ENCODE data around the gene PXDN.
"Not testable (repeated sequence)": the region's sequence is repeated elsewhere in the genome, so short reads cannot be mapped to it uniquely, and the experiment has no call there.

Gene PXDN

DNA sequence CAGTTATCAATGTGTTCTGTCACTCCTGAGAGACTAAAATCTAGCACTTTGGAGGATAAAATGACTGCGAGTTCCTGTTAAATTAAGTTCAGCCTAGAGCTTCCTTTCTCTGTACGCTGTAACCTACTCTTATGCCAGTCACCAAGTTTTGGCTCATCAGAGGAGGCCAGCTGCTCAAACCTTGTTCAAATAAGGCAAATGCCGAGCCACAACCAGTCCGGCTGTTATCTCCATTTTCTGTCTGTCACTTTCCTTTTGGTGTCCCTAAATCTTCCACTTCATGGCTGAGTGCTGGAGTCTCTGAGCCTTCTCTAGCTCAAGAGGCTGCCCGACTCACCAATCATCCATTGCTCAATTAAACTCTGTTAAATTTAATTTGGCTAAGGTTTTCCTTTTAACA, 33.5 kb upstream of the PXDN start:
- no peak for DNase-seq

DNA sequence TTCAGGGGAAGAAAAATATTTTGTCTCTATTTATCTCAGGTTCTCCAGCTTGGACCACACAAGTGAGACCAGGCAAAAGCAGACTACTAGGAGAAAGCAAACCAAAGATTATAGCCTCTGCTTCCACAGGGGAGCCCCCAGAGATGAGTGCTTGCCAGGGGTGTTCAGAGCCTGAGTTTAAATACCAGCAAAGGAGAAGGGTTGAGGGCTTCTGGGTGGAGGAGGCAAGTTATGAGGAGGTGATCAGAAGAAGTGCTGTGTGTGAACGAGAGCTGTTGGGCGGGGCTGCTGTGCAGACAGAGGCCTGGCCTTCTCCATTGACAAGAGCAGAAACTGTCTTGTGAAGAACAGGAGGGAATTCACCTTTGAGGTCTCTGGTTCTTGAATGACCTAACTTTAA, 32.8 kb upstream of the PXDN start:
- DNase-seq = no peak

DNA sequence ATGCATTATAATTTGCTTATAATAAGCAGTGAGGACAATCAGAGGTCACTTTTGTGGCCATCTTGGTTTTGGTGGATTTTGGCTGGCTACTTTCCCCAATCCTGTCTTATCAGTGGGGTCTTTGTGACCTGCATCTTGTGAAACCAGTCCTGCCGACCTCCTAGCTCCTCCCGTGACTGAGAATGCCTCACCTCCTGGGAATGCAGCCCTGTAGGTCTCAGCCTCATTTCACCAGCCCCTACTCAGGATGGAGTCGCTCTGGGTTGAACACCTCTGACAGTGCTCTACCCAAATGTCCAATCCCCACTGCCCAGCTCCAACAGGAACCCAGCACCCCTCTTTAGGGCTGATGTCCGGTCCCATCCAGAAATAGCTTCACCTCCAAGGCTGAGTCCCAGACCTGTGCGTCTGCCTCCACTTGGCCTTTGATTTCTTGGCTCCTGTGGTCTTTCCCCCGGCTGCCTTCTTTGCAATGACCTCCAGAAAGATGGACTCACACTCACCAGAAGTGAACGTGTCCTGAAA, 31.3 kb upstream of the PXDN start:
- DNase-seq = no peak

DNA sequence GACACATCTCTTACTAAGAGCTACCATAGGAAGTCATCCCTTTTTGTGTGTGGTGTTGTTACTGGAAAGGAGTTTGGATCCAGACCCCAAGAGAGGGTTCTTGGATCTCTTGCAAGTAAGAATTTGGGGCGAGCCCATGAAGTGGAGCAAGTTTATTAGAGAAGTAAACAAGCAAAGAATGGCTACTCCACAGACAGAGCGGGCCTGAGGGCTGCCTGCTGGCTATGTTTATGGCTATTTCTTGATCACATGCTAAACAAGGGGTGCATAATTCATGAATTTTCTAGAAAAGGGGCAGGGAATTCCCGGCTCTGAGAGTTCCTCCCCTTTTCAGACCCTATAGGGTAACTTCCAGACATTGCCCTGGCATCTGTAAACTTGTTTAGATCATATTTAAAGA, 30.6 kb upstream of the PXDN start:
- no peak for DNase-seq

DNA sequence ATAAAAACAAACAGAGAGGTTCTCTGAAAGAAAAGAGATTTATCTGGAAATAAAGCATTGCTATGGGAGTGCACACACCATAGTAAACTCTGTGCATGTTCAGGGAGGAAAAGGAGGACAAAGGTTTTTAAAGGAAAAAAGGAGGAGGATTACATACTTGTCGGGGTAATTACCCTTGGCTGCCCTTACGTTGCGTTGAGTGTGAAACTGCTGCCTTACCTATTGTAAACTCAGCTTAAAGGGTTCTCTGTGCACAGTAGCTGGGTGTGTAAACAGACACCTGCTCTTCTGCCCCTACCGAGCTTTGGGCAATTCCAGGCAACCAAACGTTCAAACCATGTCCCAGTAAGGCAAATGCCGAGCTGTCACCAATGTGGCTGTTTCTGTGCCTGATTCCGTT, 29.6 kb upstream of the PXDN start:
- DNase-seq = no peak

DNA sequence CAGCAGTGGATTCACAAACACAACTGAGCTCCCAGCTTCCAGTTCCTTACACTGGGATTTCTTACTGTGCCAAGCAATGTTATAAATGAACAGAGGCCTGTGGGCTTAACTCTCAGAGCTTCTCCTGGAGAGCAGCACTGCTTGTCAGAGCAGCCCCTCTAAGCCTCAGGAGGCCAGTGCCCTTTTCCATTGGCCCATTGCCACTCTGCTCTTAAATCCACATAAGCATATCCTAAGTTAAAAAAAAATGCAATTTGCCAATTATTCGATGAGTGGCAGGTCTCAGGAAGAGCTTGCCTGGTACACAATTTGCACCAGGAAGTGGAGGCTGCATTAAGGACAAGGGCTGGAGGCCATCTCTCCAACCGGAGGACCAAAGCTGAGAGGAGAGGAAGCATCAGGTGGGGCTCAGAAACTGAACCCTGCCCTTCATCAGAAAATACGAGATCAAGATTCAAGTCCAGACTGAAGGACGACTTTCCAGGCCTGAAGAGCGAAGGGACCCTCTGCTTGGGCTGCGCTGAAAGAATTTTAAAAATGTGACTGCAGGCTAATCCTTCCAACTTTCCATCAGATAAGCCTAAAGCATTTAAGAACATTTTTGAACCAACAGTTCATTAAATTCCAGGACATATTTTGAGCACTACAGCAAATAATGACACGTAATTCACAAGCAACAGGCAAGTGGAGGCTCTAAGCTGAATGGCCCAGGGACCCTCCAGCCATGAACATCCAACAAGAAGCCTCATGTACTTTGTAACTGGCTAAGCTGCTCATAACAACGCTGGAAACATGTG, 28.4 kb upstream of the PXDN start:
- DNase-seq = no peak

DNA sequence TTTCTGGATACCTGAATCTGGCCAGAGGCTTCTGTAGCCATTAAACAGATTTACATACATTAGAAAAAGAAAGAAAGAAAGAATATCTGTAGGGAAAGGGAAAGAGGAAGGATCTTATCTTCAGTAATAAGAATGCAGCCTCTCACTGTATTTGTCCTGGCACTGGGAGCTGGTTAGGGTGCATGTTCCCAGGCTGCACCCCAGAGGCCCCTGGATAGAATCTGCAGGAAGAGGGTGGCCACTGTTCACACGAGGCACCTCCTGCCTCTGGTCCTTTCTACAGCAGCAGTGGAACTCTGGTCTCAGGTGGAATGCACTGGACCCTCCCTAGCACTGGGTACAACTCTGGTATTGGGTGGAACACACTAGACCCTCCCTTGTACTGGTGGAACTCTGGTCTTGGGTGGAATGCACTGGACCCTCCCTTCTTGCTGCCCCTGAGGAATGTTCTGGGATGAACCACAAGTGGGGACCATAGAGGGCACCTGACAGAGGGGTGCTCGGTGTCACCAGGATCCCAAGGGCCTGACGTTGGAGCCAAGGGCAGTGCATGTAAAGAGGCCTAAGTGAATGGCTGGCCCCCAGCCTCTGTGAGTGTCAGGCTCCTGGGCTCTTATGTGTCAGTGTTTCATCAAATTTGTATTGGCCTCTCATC, 27.4 kb upstream of the PXDN start:
- no peak for DNase-seq

DNA sequence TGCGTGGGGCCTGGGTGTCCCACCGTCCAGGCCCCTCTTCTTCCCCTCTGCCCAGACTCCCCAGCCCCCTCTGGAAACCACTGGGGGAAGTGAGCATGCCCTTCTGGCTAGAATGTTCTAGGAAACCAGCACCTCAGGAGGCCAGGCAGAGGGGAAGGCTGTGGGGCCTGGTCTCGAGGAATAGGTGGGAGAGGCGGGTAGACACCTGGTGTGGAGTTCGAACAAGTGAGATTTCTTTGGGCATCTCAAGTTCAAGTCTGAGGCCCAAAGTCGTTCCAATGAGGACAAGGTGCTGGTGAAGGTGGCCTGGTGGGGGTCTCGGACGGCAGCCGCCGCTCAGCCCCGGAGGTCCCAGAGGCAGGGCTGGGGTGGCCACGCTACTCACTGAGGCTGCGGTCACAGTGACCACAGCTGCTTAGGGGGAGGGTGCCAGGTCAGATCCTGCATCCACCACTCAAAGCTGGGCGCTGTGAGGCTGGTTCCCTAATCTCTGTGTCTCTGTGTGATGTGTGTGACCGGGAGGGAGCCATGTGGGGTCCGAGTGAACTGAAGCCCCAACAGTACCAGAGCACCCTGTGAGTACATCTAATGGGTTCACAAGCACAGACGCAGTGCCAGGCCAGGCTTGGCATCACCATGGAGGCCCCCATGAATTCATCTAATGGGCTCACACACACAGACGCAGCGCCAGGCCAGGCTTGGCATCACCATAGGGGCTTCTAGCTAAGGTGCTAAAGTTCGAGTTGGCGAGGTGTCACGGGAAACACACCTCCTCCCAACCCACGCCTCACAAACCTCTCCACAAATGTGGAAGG, 26.5 kb upstream of the PXDN start:
- DNase-seq = no peak

DNA sequence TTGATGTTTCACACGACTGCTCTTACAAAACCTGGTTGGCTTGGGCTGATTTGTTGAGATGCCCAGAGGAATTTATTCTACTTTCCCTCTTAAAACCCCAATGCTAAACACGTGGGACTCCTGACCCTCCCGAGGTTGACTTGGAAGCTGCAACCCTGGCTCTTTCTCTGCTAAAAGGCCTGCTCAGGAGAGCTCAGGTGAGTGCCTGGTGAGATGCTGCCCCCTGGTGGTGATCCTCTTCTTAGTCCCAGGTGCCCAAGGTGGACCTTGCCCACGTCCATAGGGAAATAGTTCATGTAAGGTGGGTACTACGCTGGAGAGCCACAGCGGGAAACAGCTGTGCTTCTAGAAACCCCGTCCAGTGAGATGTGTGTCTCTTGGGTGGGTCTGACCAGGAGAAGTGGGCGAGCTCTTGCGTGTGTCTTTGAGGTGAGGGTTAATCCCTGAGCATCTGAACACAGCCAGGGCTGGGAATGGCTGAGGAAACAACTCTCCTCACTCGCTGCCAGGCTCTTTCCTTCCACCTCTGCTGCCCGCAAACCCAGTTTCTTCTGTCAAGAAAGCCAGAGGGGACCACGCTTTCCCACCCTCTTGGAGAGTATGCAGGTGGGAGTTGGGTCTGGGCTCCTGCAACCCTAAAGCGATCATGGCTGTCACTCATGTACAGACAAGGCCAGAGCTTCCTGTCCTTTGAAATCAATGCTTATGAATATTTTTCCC, 25.5 kb upstream of the PXDN start:
- peak in 22 of 56 donors; percentile 3 to 59 (median 20) for DNase-seq

DNA sequence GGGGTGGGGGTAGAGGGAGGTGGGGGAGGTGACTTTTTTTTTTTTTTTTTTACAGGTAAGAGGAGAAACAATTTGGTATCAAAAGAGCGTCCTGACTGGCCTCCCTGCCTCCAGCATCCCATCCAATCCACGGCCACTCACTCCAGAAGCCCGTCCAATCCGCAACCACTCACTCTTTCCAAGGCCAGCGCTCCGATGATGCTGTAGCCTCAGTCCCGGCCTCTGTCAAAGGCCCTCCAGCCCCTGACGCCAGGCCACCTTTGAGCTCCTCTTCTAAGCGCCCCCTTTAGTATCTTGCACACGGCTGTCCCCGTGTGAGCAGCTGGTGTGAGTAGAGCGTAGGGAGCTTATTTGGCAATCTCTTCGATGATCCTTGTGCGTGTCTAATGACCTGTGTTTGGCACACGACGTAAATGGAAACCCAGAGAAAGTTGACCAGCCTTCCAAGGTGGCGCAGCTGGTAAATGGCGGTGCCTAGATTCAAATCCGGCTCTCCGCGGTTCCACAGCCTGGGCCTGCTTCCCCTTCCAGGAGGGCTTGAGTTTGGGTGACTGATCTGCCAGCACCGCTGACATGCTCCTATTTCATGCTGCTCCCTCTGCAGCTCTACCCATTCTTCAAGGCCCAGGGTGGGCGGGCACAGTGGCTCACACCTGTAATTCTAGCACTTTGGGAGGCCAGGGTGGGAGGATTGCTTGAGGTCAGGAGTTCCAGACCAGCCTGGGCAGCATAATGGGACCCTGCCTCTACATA, 23.8 kb upstream of the PXDN start:
- no peak for DNase-seq

DNA sequence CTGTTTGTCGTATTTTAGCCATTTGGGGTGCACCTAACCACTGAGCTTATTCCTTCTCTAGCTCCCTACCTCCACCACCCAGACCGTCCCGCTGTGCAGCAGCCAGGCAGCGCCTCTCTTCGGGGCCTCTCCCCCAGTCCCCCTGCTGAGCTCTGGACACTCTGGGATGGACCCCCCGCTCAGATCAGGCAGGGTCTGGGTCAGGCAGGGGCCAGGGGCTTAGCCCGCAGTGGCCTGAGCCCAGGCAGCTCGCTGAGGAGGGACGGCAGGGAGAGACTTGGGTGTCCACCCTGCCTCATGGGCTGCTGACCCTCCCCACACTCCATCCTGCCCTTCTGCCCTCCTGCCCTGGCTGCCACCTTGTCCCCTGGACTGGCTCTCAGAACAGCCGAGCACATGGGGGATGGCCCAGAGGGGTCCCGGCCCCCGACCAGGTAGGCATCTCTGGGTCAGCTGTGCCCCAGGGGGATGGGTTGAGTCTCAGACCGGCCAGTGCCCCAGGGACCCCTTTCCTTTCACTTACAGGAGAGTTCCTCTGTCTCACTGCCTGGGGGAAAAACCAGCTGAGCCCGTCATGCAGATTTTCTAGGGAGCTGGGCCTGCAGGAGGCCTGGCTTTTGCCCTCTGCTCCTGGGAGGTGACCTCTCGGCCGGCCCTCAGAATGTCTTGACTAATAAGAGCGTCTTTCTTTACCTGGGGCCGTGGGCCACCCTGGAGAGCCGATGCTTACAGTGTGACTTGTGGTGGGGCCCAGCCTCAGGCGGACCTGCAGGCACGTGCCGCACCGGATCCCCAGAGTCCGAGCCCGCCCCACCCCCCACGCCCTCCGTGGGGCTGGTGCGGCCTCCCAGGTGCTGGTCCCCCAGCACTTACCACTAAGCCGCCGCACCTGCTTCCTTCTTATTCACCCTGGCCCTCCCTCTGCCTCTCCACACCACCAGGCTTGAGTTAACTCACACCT, 22.8 kb upstream of the PXDN start:
- DNase-seq = no peak

DNA sequence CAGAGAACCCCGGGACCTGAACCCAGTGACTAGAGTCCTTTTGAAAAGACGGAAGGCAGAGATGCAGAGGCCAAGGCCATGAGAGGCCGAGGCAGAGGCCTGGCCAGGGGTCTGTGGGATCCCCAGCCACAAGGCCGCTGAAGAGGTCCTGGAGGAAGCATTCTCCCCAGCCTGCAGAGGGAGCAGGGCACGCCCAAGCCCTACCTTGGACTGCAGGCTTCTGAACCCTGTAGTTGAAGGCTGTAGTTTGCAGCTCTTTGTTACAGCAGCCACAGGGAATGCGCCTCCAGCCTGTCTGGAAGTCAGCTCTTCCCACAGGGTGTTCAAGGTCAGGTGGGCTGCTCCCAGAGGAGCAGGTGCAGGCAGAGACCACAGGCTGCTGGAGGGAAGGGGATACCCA, 22.1 kb upstream of the PXDN start:
- DNase-seq = no peak

DNA sequence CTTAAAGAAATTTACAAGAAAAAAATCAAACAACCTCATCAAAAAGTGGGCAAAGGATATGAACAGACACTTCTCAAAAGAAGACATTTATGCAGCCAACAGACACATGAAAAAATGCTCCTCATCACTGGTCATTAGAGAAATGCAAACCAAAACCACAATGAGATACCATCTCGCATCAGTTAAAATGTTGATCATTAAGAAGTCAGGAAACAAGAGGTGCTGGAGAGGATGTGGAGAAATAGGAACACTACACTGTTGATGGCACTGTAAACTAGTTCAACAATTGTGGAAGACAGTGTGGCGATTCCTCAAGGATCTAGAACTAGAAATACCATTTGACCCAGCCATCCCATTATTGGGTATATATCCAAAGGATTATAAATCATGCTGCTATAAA, 20.9 kb upstream of the PXDN start:
- DNase-seq = not testable (repeated sequence)

DNA sequence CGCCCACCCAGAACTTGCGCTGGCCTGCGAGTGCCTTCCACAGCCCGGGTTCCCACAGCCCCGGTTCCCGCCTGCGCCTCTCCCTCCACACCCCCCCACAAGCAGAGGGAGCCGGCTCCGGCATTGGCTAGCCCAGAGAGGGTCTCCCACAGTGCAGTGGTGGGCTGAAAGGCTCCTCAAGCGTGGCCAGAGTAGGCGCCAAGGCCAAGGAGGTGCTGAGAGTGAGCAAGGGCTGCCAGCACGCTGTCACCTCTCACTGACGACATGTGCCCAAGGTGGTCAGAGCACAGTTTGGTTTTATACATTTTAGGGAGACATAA, 15.3 kb upstream of the PXDN start:
- no peak for DNase-seq

DNA sequence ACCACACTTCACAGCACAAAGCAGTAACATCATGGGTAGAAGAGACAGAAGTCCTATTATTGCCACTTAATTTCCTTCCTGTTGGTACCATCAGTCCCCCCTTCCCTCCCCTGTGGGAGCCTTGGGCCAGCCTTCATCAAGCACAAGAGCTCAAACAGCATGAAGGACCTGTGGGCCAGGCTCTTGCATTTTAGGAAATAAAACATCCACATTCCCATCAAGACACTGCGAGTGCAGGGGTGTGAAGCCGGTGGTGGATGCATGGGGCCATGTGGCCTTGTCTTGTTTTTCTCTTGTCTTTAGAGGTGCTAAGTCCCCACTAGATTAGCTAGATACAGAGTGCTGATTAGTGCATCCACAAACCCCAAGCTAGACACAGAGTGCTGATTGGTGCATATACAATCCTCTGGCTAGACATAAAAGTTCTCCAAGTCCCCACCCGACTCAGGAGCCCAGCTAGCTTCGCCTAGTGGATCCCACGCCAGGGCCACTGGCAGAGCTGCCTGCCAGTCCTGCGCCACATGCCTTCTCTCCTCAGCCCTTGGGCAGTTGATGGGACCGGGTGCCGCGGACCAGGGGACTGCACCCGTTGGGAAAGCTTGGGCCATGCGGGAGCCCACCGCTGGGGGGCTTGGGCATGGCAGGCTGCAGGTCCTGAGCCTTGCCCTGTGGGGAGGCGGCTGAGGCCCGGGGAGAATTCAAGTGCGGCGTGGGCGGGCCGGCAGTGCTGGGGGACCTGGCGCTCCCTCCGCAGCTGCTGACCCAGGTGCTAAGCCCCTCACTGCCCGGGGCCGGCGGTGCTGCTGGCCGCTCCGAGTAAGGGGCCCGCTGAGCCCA, 14.7 kb upstream of the PXDN start:
- no peak for DNase-seq

DNA sequence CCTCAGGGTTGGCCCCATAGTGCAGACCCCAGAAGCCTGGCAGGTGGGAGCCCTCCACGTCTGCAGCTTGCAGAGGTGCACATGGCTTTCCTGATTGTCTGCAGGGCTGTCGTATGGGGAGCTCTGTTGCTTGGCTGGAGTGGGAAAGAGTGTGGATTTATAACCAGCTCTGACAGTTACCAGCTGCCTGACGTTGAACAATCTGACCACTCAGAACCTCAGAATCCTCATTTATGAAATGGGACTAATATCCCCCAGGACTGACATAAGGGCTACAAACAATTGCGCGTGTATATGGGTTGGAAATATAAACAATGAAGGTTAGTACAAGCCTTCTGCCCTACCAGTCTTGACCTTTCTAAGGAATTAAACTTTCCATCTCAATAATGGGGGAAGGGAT, 13.9 kb upstream of the PXDN start:
- DNase-seq = no peak

DNA sequence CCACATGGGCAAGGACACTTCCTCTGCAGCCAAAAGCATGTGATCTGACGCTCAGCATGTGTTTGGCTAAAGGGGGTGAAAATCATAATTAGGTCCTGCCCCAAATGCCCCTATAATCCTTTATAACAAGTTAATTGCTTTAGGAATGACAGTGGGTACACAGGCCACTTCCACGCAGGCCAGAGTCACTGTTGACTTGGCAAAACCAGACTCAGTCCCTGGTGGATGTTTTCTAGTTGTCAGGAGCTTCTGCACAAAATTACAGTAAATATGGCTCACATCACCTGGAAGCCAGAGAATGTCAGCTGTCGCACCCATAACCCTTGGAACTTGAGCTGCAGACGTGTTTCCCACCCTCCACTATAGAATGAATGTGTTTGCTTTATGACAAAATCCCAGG, 13.3 kb upstream of the PXDN start:
- no peak for DNase-seq

DNA sequence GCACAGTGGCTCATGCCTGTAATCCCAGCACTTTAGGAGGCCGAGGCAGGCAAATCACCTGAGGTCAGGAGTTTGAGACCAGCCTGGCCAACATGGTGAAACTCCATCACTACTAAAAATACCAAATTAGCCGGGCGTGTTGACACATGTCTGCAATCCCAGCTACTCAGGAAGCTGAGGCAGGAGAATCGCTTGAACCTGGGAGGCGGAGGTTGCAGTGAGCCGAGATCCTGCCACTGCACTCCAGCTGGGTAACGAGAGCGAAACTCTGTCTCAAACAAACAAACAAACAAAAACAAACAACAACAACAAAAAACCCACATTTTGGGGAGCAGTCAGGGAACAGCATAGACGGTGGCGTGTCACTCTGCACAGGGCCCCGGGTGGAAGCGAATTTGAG, 12.8 kb upstream of the PXDN start:
- not testable (repeated sequence) for DNase-seq

DNA sequence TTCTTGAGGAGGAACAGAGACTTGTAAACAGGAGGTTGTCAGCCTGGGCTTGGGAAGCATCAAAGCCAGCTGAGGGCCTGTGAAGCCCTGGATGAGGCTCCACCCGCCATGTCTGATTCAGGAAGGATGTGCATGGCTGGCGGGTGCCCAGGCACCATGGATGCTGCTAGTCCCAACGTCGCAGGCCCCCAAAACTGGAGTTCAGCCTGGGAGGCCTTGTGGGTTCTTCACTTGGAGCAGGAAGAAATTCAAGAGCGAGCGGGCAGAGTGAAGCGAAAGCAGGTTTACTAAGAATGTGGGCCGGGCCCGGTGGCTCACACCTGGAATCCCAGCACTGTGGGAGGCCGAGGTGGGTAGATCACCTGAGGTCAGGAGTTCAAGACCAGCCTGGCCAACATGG, 12.1 kb upstream of the PXDN start:
- DNase-seq = no peak
